GM19395 (cell line): ENCODE data around the gene SNX30.

Experiments used
- ATAC-seq: cut with Tn5 transposase; IDR thresholded peaks from one replicate; pipeline ENCODE4 v1.9.1; 2021; ENCODE audit warnings: mild to moderate bottlenecking, moderate library complexity; ENCODE audit not compliant: unreplicated experiment

SNX30 gene

GRCh38 chr9:112819635-112820496 lies 69.3 kb downstream of the SNX30 start:
- ATAC-seq = no peak

DNA sequence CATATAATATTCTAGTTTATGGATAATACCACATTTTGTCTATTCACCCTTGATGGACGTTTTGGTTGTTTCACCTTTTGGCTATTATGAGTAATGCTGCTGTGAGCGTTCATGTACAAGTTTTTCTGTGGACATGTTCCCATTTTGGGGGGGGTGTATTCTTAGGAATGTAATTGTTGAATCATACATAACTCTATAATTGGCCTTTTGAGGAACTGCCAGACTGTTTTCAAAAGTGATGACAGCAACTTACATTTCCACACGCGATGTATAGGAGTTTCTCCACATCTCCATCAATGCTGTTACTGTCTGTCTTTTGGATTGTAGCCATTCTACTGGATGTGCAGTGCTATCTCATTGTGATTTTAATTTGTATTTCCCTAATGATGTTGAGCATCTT lies 70.3 kb downstream of the SNX30 start:
- no peak for ATAC-seq

DNA sequence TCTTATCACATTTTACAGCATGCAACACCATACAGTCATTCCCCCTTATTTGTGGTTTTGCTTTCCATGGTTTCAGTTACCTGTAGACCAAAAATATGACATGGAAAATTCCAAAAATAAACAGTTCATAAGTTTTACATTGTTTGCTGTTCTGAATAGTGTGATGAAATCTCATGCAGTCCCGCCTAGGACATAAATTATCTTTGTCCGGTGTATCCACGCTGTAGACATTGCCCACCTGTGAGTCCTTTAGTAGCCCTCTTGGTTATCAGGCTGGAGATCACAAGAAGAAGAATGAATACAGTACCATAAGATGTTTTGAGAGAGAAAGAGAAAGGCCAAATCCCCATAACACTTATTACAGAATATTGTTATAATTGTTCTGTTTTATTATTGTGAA lies 72.1 kb downstream of the SNX30 start:
- ATAC-seq = no peak

DNA sequence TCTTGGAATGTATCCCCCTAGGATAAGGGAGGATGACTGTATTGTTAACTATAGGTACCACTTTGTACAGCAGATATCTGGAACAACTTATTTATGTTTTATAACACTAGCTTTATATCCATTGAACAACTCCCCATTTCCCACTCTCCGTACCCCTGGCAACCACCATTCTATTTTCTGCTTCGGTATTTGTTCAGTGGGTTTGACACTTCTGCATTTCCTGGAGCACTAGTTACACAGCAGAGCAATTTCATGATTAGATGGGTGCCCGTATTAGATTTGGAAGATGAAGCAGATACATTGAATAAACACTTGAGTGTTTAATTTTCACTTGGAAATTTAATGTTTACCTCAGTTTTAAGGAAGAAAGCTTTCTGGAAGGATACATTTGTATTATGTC lies 72.7 kb downstream of the SNX30 start:
- ATAC-seq = no peak

DNA sequence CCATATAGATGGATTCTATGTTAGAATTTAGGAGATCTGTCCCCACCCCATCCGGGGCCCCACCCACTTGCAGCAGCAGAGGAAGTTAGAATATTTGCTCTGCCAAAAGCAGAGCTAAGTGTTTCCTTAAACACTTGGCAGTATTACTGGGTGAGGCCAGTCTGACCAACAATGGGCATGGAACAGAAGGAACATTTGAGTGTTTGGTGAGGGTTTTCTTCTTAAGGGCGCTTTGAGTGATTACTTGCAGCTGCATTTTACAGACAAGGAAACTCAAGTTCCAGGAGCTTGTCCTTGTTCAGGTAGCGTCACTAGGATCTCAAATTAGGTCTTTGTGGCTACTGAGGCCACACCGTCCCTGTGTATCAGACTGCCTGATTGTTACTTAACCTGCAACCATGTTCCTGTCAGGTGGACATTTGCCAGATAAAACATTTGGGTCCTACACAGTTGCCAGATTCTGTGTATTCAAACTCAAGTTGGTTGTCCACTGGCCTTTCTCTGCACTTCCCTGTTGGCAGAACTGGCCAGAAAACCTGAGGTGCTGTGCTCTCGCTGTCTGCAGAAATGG lies 80.8 kb downstream of the SNX30 start:
- ATAC-seq = no peak

DNA sequence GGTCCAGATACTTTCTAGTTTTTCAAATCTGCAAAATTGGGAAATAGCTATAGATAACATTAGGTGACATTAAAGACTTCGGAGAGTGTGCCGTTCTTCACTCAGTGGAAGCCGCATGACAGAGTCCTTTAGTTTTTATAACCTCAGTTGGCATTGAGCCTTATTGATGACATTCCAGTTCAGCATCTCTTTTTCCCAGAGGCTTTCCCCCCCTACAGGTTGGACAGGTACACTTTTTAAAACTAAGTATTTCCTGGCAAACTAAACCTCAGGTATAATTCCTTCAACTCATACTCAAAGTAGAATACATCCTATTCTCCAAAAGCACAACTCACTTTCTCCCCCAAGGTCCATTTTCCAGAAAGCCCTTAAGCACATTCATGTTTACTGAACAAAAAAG lies 81.4 kb downstream of the SNX30 start:
- no peak for ATAC-seq

DNA sequence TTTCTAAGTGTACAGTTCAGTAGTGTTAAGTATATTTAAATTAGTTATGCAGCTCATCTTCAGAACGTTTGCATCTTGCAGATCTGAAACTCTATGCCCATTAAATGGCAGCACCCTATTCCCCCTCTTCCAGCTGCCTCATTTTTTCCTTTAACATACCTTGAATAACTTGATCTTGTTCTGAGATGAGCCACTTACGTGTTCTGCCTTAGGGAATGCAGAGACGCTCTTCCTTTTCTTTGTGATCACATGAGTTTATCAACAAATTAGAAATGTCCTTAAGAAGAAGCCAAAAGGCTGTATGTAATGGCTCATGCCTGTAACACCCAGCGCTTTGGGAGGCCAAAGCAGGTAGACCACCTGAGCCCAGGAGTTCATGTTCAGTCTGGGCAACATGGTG lies 82.5 kb downstream of the SNX30 start:
- no peak for ATAC-seq

DNA sequence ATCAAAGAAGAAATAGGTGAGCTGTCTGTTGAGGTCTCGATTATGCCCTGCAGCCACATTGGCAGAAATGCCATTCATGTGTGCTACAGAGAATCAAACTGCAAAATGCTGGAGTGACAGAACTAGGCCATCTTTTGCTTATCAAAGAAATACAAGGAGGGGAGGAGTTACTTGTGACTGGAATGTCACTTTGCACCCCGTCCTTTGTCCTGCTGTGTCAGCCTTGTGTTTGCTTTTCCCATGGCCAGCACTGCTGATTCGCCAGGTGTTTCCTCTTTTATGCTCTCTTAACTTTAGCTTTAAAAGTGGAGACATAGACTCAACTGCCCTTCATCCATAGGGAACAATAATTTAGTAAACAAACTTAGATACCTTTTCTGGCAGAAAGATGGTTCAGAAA lies 85.8 kb downstream of the SNX30 start:
- no peak for ATAC-seq

- ATAC-seq = no peak
These were observed 87.8 kb downstream of the SNX30 start for GRCh38 chr9:112838342-112838741.

- ATAC-seq = no peak
These were observed 88.8 kb downstream of the SNX30 start for GRCh38 chr9:112839331-112839730.

DNA sequence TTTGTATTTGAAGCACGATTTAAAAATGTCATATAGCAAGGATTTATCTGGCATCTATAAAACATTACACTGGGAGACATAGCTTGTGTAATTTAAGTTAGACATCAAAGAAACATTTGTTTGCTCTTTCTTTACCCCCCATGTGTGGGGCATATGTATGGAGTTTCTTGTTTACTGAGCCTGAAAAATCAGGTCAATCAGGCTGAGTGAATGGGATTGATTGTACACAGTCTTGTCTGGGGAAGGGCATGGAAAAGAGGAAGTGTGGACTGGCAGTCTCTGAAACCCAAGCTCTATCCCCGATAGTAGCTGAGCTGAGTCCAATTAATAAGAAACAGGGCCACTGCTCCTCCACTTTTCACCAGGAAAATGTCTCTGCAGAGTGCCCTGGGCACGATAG lies 90.7 kb downstream of the SNX30 start:
- ATAC-seq = no peak

DNA sequence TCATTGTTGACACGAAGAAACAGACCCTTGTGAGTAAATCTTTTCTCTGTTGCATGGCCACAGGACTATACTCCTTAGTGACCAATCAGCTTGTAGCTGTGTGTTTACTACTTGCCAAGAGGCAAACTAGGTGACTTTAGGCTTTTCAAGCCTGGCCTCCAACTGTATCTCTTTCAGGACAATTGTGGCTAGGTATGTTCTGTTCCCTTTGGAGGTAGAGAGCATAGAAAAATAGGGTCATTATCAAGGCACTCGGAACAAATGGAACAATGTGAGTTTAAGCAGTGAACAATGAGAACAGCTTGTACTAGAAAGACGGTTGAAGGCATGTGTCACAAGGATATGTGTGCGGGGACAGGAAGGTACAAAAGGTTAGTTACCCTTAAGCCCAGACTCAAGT lies 92.0 kb downstream of the SNX30 start:
- no peak for ATAC-seq

- ATAC-seq = peak; percentile 93
These were observed 94.4 kb downstream of the SNX30 start for GRCh38 chr9:112844771-112845542.

DNA sequence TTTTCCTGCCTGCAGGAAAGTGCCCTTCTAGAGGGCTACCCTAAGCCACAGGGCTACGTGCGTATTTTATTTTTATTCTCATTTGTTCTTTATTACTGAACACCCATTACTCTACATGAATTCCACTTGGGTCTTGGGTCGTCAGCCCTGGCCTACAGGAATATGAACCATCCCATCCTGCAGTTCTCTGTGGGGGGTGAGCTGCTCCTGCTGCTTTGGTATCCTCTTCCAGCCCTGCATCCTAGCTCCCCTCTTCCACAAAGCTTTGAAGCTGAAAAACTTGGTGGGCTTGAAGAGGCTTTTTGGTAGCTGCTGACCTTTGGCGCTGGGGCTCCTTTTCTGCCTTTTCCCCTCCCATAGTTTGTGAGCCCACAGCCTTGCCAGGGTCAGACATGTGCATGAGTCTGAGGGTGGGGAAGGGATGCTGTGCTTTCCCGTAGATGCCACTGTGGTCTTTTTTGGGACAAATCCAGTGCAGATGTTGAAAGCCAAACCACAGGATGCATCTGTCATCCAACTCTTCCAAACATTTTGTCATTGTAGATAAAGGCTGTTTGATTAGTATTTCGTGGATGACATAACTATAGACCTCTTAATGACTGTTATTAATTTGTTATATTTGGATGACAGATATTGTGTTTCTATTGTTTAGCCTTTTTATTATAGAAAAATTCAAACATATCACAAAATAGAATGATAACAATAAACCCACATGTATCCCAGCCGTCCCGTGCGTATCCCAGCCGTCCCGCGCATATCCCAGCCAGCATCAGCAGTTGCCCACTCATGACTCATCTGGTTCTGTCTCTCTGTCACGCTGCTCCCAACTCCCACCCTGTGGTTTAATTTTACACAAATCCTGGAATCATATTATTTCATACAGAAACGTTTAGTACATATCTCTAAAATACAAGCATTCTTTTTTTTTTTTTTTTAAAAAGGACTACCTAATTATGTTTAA lies 96.2 kb downstream of the SNX30 start:
- no peak for ATAC-seq

DNA sequence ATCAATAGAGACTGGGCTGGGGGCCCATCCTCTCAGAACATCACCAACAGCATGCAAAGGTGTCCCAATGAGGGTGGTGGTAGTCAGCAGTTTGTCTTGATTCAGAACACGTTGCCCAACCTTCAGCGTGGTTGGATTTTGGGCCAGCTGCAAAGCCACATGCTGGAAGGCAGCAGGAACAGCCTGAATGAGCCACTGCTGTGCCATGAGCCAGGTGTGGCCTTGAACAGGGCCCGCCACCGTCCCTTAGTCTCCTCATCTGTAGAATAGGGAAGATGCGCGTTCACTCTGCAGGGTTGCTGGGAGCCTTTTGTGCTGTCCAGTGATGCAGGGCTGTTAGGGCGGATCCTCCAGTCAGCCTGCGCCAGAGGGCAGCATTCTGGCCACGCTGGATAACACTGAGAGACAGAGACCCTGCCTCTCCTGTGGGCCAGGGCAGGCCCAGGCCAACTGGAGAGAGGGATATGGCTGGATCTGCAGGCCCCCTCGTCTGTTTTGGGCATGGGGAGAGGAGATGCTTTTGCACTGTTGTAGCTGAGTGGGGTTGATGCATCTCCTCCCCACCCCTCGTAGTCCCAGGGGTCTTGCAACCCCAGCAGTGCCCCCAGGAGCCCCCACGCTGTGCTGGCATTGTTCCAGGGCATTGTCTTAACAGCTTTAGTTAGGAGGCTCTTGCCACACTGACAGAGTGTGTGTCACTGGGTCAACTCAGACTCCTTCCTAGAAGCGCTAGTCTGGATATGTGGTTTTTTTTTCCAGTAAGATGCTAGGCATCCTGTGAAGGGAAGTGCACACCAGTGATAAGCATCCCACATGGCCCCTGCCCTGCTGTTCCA lies 98.0 kb downstream of the SNX30 start:
- no peak for ATAC-seq

DNA sequence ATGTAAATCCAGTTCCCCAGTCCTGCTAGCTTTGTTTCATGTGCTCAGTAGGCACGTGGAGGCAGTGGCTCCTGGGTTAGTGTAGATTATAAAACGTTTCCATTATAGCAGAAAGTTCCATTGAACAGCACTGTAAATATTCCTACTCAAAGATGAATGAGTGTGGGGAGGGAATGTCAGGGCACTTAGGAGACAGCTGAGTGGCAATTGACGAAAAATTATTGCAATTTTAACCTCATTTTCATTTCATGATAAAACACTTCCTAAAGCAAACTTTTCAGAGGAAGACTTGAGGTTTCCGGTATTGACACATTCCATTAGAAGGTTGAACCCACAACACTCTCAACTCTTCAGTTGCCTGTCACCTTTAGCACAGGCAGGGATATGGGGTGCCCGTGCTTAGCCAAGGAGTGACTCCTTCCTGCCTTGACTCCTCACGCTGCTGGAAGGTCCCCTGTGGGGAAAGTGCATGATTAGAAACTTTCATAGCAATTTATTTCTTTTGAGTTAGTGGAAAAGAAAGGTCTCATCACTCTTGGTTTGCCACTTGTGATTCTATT lies 98.9 kb downstream of the SNX30 start:
- ATAC-seq = no peak

DNA sequence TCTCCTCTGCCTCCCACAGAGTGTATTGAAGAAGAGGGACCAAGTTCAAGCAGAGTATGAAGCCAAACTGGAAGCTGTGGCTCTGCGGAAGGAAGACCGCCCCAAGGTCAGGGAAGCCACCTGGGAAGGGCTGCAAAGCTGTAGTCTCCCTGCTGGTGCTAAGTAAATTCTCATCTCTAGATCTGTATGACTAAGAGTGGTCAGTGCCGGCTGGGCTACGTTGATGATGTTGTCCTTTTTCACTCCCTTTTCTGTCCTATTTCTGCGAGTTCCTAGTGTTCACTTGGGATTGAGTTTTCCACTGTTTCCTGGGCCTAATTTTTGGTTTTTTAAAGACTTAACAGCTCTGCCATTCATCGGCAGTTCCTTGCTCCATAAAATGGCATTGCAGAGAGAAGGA lies 100.3 kb downstream of the SNX30 start:
- no peak for ATAC-seq

GRCh38 chr9:112852741-112853504 lies 102.4 kb downstream of the SNX30 start:
- no peak for ATAC-seq
